Measurements from ENCODE around the gene NAV2.
"Not testable (repeated sequence)": the region's sequence is repeated elsewhere in the genome, so short reads cannot be mapped to it uniquely, and the experiment has no call there.

Gene NAV2

GRCh38 chr11:19955660-19956059, 243.0 kb downstream of the NAV2 start:
- DNase-seq (ENCODE audit: low spot score) = no peak

GRCh38 chr11:19956228-19956627, 243.6 kb downstream of the NAV2 start:
- DNase-seq (ENCODE audit: low spot score) = no peak

- no peak for DNase-seq (ENCODE audit: low spot score)
These were observed 244.8 kb downstream of the NAV2 start for GRCh38 chr11:19957294-19957943.

- no peak for DNase-seq (ENCODE audit: low spot score)
These were observed 245.6 kb downstream of the NAV2 start for GRCh38 chr11:19958204-19958603.

- DNase-seq (ENCODE audit: low spot score) = no peak
These were observed 246.6 kb downstream of the NAV2 start for GRCh38 chr11:19959210-19959609.

GRCh38 chr11:19959648-19960059, 247.0 kb downstream of the NAV2 start:
- no peak for DNase-seq (ENCODE audit: low spot score)

- not testable (repeated sequence) for DNase-seq (ENCODE audit: low spot score)
These were observed 247.8 kb downstream of the NAV2 start for GRCh38 chr11:19960410-19960809.

GRCh38 chr11:19961225-19961624, 248.6 kb downstream of the NAV2 start:
- DNase-seq (ENCODE audit: low spot score) = no peak

GRCh38 chr11:19962053-19962800, 249.6 kb downstream of the NAV2 start:
- DNase-seq (ENCODE audit: low spot score) = no peak

- DNase-seq (ENCODE audit: low spot score) = no peak
These were observed 250.2 kb downstream of the NAV2 start for GRCh38 chr11:19962801-19963175.

GRCh38 chr11:19963697-19964387, 251.2 kb downstream of the NAV2 start:
- DNase-seq (ENCODE audit: low spot score) = no peak

- no peak for DNase-seq (ENCODE audit: low spot score)
These were observed 253.8 kb downstream of the NAV2 start for GRCh38 chr11:19966441-19966840.

- DNase-seq (ENCODE audit: low spot score) = no peak
These were observed 254.3 kb downstream of the NAV2 start for GRCh38 chr11:19966927-19967326.

GRCh38 chr11:19967787-19968186, 255.2 kb downstream of the NAV2 start:
- DNase-seq (ENCODE audit: low spot score) = no peak

GRCh38 chr11:19968860-19969259, 256.2 kb downstream of the NAV2 start:
- DNase-seq (ENCODE audit: low spot score) = no peak

GRCh38 chr11:19970944-19971343, 258.3 kb downstream of the NAV2 start:
- DNase-seq (ENCODE audit: low spot score) = no peak

- DNase-seq (ENCODE audit: low spot score) = no peak
These were observed 259.5 kb downstream of the NAV2 start for GRCh38 chr11:19972091-19972490.

- no peak for DNase-seq (ENCODE audit: low spot score)
These were observed 260.0 kb downstream of the NAV2 start for GRCh38 chr11:19972651-19973050.

- no peak for DNase-seq (ENCODE audit: low spot score)
These were observed 260.5 kb downstream of the NAV2 start for GRCh38 chr11:19973136-19973635.

GRCh38 chr11:19974886-19975285, 262.2 kb downstream of the NAV2 start:
- DNase-seq (ENCODE audit: low spot score) = no peak

GRCh38 chr11:19975414-19975990, 262.9 kb downstream of the NAV2 start:
- DNase-seq (ENCODE audit: low spot score) = no peak

GRCh38 chr11:19976281-19976941, 263.8 kb downstream of the NAV2 start:
- DNase-seq (ENCODE audit: low spot score) = peak; percentile 40

All from putamen (tissue), 1 donor.